GM19099 (cell line): ENCODE data around the gene P3R3URF.

Experiments used
- POLR2A ChIP-seq: IDR thresholded peaks from 3 replicates; pipeline ENCODE4 v1.6.1; 2011; ENCODE audit warnings: low read depth; ENCODE audit not compliant: insufficient read length; ENCODE audit errors: extremely low read depth

The P3R3URF gene

GRCh38 chr1:46183926-46184557 lies 7.8 kb upstream of the P3R3URF start:
- no peak for TF ChIP-seq POLR2A

- TF ChIP-seq POLR2A: no peak
These were observed 7.0 kb upstream of the P3R3URF start for GRCh38 chr1:46183079-46183847.

GRCh38 chr1:46181343-46182260 lies 5.3 kb upstream of the P3R3URF start:
- no peak for TF ChIP-seq POLR2A

GRCh38 chr1:46180082-46180616 lies 3.9 kb upstream of the P3R3URF start:
- no peak for TF ChIP-seq POLR2A

- TF ChIP-seq POLR2A: no peak
These were observed 3.1 kb upstream of the P3R3URF start for GRCh38 chr1:46179138-46180081.

GRCh38 chr1:46175243-46175642 lies 1.0 kb downstream of the P3R3URF start:
- no peak for TF ChIP-seq POLR2A

GRCh38 chr1:46174448-46175231 lies 1.6 kb downstream of the P3R3URF start, which contains the start of gene TSPAN1:
Gene TSPAN1, plus strand, starts transcription at chr1:46175087. Its CDS starts 6,021 bp downstream, at chr1:46181108.
- TF ChIP-seq POLR2A: no peak

GRCh38 chr1:46173361-46173856 lies 2.9 kb downstream of the P3R3URF start:
- no peak for TF ChIP-seq POLR2A

- TF ChIP-seq POLR2A: no peak
These were observed 4.0 kb downstream of the P3R3URF start for GRCh38 chr1:46172321-46172720.

- no peak for TF ChIP-seq POLR2A
These were observed 4.4 kb downstream of the P3R3URF start for GRCh38 chr1:46171871-46172270.

- no peak for TF ChIP-seq POLR2A
These were observed 4.9 kb downstream of the P3R3URF start for GRCh38 chr1:46171351-46171750.

GRCh38 chr1:46169811-46170454 lies 6.4 kb downstream of the P3R3URF start:
- no peak for TF ChIP-seq POLR2A
